ENCODE data around the gene ELP4.
"Not testable (repeated sequence)": the region's sequence is repeated elsewhere in the genome, so short reads cannot be mapped to it uniquely, and the experiment has no call there.

Gene ELP4, protein sequence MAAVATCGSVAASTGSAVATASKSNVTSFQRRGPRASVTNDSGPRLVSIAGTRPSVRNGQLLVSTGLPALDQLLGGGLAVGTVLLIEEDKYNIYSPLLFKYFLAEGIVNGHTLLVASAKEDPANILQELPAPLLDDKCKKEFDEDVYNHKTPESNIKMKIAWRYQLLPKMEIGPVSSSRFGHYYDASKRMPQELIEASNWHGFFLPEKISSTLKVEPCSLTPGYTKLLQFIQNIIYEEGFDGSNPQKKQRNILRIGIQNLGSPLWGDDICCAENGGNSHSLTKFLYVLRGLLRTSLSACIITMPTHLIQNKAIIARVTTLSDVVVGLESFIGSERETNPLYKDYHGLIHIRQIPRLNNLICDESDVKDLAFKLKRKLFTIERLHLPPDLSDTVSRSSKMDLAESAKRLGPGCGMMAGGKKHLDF

GRCh38 chr11:31509429-31510345 lies at the start of gene ELP4, which contains the start of gene IMMP1L:
Gene ELP4, plus strand, starts transcription at chr11:31509767. Its CDS starts 18 bp downstream, at chr11:31509785.
Gene IMMP1L, minus strand, starts transcription at chr11:31509622. Its CDS starts 46,346 bp downstream, at chr11:31463276.
- in situ Hi-C loops (cut with MboI; ENCODE audit: low sequenced_read_pairs) = no loop called here

DNA sequence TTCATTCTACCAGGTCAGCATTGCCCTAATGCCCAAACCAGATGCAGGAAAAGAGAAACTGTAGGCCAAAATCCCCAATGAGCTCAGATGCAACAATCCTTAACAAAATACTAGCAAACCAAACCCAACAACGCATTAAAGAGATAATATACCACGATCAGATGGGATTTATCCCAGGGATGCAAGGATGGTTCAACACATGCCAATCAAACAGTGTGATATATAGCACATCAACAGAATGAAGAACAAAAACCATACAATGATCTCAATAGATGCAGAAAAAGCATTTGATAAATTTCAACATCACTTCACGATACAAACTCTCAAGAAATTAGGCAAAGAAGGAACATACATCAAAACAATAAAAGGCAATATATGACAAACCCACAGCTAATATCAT lies 45.1 kb upstream of the ELP4 start:
- in situ Hi-C loops (cut with MboI; ENCODE audit: low sequenced_read_pairs) = no loop called here

- in situ Hi-C loops (cut with MboI; ENCODE audit: low sequenced_read_pairs) = no loop called here
These were observed 35.5 kb upstream of the ELP4 start for GRCh38 chr11:31474083-31474482.

DNA sequence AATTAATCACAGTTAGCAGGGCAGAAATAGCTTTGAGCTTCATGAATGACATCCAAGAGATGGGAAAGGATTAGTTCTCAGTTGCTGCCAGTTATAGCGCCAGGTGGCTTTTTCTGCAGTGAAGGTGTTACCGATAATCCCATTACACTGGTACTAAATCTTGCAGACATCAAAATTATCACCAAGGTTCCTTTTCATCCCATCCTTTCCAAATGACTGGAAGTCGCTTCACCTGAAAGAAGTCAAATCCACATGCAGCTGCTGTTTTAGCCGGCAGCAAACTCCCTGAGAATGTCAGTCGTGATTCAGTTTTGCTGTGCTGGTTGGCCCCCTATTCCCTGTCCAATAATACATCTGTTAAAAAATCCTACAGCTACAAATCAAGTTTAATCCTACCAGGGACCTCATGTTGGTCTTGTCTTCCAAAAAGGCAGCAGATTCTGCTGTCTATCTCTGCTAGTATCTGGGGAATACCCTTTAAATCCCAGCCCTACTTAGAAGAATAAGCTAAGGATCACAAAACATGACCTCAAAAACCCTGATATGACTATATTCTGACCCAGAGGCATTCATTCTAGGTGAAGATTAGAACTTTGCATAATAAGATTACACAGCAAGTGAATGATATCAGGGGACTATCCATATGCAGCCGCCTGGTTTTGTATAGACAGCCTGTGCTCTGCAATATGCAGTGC lies 31.9 kb upstream of the ELP4 start:
- in situ Hi-C loops (cut with MboI; ENCODE audit: low sequenced_read_pairs) = no loop called here

DNA sequence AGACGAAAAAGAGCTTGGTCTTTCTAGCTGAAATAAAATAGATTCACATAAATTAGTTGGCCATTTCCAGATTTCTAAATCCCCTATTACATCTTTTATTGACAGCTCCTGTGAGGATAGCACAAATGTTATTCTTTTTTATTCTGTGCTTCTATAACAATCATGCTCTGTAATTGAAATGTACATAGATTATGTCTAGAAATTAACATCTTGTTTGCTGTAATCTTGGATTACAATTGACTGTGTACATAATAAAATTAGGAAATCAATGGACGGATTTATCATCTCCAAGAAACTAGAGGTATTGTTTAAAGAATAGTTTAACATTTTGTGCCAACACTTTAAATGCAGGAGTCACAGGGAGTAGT lies 31.4 kb upstream of the ELP4 start:
- in situ Hi-C loops (cut with MboI; ENCODE audit: low sequenced_read_pairs) = no loop called here

GRCh38 chr11:31479066-31479465 lies 30.5 kb upstream of the ELP4 start:
- in situ Hi-C loops (cut with MboI; ENCODE audit: low sequenced_read_pairs) = no loop called here

- in situ Hi-C loops (cut with MboI; ENCODE audit: low sequenced_read_pairs) = no loop called here
These were observed 28.6 kb upstream of the ELP4 start for GRCh38 chr11:31480930-31481329.

- in situ Hi-C loops (cut with MboI; ENCODE audit: low sequenced_read_pairs) = no loop called here
These were observed 25.1 kb upstream of the ELP4 start for GRCh38 chr11:31484497-31484896.

DNA sequence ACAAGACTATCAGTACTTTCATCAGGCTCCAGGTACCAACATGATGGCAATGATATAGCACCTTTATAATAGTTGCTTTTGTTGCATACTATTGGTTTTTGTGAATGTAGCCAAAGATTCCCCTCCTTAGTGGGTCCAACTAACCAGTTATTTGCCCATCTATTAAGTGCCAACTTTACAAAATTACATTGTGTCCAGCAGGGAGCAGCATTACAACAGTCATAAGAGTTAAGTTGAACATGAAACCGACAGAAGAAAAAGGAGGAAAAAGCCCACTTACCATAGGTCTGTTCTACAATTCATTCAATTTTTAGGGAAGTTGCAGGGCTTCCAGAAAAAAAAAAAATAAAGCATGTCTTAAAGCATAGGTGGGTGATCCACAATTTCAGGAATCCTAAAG lies 21.7 kb upstream of the ELP4 start:
- in situ Hi-C loops (cut with MboI; ENCODE audit: low sequenced_read_pairs) = no loop called here

DNA sequence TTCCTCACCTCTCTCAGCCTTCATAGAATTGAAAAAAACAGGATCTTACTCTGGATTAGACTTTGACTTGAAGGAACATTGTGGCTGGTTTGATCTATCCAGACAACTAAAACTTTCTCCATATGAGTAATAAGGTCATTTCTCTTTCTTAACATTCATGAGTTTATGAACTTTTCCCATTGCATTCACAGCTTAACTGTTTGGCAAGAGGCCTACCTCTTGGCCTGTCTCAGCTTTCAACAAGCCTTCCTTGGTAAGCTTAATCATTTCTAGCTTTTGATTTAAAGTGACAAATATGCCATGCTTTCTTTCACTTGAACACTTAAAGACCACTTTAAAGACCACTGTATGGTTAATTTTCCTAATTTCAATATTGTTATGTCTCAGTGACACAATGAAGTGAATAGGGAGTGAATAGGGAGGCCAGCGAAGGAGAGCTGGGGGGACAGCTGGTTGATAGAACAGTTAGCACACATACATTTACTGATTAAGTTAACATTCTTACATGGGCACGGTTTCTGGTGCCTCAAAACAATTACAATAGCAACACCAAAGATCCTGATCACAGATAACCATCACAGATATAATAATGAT lies 17.1 kb upstream of the ELP4 start:
- in situ Hi-C loops (cut with MboI; ENCODE audit: low sequenced_read_pairs) = no loop called here

GRCh38 chr11:31493235-31493634 lies 16.3 kb upstream of the ELP4 start:
- in situ Hi-C loops (cut with MboI; ENCODE audit: low sequenced_read_pairs) = no loop called here

DNA sequence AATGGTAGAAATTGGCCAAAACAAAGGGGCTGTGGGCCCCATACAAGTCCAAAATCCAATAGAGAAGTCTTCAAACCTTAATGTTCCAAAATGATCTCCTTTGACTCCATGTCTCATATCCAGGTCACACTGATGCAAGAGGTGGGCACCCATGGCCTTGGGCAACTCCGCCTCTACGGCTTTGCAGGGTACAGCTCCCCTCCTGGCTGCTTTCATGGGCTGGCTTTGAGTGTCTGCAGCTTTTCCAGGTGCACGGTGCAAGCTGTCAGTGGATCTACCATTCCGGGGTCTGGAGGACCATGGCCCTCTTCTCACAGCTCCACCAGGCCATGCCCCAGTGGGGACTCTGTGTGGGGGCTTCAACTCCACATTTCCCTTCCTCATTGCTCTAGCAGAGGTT lies 15.8 kb upstream of the ELP4 start:
- in situ Hi-C loops (cut with MboI; ENCODE audit: low sequenced_read_pairs) = not testable (repeated sequence)

DNA sequence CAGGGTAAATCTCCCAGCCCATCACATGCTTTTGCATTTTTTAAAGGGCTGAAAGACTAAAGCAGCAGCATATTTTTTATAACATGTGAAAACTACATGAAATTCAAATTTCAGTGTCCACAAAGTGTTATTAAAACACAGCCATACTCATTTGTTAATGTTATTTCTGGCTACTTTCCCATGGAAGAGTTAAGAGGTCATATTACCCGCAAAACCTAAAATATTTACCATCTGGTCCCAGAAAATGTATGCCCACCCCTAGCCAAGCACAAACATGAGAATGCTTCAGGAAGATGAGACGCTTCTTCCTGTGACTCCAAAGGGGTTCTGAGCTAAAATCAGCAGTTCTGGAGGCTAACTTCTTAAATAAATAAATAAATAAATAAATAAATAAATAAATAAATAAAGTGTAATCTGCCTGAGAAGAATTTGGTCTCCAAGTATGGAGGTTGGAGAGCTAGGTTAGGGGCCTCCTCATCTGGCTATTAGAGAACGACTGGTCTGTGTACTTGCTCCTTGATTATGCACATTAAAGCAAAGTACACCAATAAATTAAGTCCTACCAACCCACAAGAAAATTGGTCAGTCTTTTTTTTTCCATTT lies 9.9 kb upstream of the ELP4 start:
- in situ Hi-C loops (cut with MboI; ENCODE audit: low sequenced_read_pairs) = no loop called here

DNA sequence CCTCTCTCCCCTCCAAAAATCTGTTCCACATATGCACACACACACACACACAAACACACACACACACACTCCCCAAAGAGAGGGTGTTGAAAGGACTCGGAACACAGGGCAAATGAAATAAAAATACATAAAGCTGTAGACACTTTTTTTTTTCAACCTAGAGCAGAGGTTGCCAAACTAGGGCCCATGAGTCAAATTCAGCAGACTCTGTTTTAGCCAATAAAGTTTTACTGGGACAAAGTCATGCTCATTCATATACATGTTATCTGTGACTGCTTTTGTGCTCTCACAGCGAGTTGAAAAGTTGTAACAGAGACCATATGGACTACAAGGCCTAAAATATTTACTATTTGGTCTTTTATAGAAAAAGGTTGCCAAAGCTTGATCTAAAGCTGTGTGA lies 9.0 kb upstream of the ELP4 start:
- in situ Hi-C loops (cut with MboI; ENCODE audit: low sequenced_read_pairs) = no loop called here

- in situ Hi-C loops (cut with MboI; ENCODE audit: low sequenced_read_pairs) = no loop called here
These were observed 527 bp upstream of the ELP4 start for GRCh38 chr11:31509051-31509428.

GRCh38 chr11:31512117-31512516 lies 2.5 kb downstream of the ELP4 start:
- in situ Hi-C loops (cut with MboI; ENCODE audit: low sequenced_read_pairs) = no loop called here

DNA sequence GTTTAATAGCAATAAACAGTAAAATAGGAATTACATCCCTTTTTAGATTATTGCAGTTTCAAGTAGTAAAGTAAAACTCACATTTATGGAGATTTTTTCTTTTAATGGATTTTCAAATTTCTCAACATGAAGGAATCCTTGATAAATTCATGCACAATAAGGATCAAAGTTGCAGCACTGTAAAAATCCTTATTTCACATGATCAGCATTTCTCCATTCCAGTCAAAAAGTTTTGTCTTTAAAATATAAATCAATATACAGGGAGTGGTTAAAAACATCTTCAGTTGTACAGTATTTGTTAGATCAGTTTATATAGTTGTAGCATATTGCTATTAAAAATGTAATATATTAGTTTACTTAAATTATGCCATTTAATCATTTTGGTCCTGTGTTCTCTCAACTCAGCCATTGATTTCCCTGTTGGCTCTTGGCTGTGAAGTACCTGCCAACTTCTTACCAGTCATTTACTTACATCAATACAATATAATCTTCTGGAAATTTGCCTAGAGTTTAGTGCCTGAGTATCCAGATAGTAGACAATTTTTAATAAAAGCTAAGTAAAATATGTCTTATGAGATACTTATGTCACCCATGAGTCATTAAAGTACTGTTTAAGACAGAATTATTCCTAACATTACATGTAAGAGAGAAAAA lies 12.1 kb downstream of the ELP4 start:
- in situ Hi-C loops (cut with MboI; ENCODE audit: low sequenced_read_pairs) = no loop called here

DNA sequence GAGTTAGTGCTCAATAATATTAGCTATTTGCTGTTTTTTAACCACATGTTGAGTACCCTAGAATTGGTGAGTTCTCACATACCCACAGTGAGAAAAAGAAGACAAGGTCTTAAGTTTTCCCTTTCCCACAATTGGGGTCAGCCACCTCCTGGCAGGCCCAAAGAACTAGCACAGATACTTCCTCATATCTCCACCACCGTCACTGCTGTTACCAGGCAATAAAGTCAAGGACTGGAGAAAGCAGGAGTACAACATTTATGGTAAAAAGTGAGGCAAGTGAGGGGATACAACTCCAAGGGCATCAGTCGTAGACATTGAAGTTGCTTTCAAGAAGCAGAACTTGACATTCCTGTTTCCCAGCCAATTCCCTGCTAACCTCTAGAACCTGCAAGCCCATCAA lies 19.6 kb downstream of the ELP4 start:
- in situ Hi-C loops (cut with MboI; ENCODE audit: low sequenced_read_pairs) = no loop called here

DNA sequence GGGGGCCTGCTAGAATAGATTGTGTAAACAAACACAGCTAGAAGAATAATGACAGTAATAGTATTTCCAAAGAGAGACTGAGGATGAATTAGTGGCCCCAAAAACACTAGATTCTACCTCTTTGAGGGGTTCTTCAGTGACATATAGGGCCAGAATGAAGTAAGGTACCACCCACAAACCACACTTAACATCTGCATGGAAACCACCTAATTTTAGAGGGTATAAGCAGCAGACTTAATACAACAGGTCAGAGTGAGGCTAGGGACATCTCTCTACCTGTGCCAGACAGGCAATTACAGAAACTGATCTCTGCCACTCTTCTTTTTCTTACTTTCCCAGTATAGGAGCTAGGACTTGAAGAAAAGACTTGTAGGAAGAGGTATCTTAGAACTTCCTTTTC lies 20.1 kb downstream of the ELP4 start:
- in situ Hi-C loops (cut with MboI; ENCODE audit: low sequenced_read_pairs) = no loop called here

DNA sequence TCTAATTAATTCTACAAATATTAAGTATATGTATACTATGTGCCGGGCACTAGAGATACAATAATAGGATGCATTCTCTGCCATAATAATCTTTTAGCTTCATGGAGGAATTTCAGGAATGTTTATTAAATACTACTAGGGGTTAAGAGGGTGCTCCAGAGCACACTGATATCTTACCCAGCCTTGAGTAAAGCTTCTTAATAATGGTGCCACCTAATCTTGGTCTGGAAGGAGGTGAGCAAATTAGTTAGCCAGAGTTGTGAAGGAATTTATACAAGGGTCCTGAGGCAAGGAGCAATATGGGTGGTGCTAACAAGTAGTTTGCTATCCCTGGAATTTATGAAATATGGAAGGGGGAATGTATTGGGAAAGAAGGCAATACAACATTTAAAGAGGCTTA lies 21.7 kb downstream of the ELP4 start:
- in situ Hi-C loops (cut with MboI; ENCODE audit: low sequenced_read_pairs) = no loop called here
